OCI-LY1 (cell line): ENCODE data around the gene C15orf40.
"Not testable (repeated sequence)": the region's sequence is repeated elsewhere in the genome, so short reads cannot be mapped to it uniquely, and the experiment has no call there.

ENCODE experiments used
- H2AFZ ChIP-seq: fragments of 200-600 bp; sonication (generic), shearing (Covaris generic); 2 replicates; pipeline ENCODE4 v1.6.0; 2014; ENCODE audit warnings: antibody characterized with exemption, mild to moderate bottlenecking, low read length
- H3F3A ChIP-seq: fragments of 200-600 bp; sonication (generic), shearing (Covaris generic); 2 replicates; pipeline ENCODE4 v1.6.0; 2014; ENCODE audit warnings: mild to moderate bottlenecking, antibody characterized with exemption, low read length, moderate library complexity; ENCODE audit not compliant: insufficient read depth
- H3K27ac ChIP-seq: fragments of 200-600 bp; sonication (generic); 2 replicates; pipeline ENCODE4 v1.5.1; 2014; ENCODE audit warnings: low read length, mixed run types, mild to moderate bottlenecking, low read depth; ENCODE audit not compliant: poor library complexity, severe bottlenecking
- H3K27me3 ChIP-seq: fragments of 200-600 bp; sonication (generic); 2 replicates; pipeline ENCODE4 v1.6.0; 2014; ENCODE audit warnings: antibody characterized with exemption, mild to moderate bottlenecking, low read length, moderate library complexity; ENCODE audit not compliant: insufficient read depth
- H3K36me3 ChIP-seq: fragments of 200-600 bp; sonication (generic); 2 replicates; pipeline ENCODE4 v1.6.1; 2014; ENCODE audit warnings: mild to moderate bottlenecking, antibody characterized with exemption, low read length, moderate library complexity, mixed read lengths; ENCODE audit not compliant: insufficient read depth
- H3K4me1 ChIP-seq: fragments of 200-600 bp; sonication (generic); 2 replicates; pipeline ENCODE4 v1.5.1; 2014; ENCODE audit warnings: mild to moderate bottlenecking, low read length, moderate library complexity; ENCODE audit not compliant: insufficient read depth, severe bottlenecking
- H3K4me2 ChIP-seq: fragments of 200-600 bp; sonication (generic), shearing (Covaris generic); 2 replicates; pipeline ENCODE4 v1.6.1; 2014; ENCODE audit warnings: low read length
- H3K4me3 ChIP-seq: fragments of 200-600 bp; sonication (generic); 2 replicates; pipeline ENCODE4 v1.5.1; 2014; ENCODE audit warnings: low read length, low read depth, mild to moderate bottlenecking, mixed read lengths; ENCODE audit not compliant: poor library complexity, severe bottlenecking
- H3K79me2 ChIP-seq: fragments of 200-600 bp; shearing (Covaris generic); 2 replicates; pipeline ENCODE4 v1.6.1; 2016; ENCODE audit warnings: mixed run types, low read length, mixed read lengths; ENCODE audit not compliant: insufficient read depth
- H3K9ac ChIP-seq: fragments of 200-600 bp; sonication (generic), shearing (Covaris generic); 2 replicates; pipeline ENCODE4 v1.6.1; 2014; ENCODE audit warnings: mild to moderate bottlenecking, low read length, mixed read lengths
- H3K9me2 ChIP-seq: fragments of 200-600 bp; sonication (generic), shearing (Covaris generic); 2 replicates; pipeline ENCODE4 v1.6.1; 2014; ENCODE audit warnings: low read depth, mild to moderate bottlenecking, low read length, mixed read lengths
- H3K9me3 ChIP-seq: fragments of 200-600 bp; shearing (Covaris generic); 2 replicates; pipeline ENCODE4 v1.6.1; 2014; ENCODE audit warnings: low read length, mixed read lengths
- H4K20me1 ChIP-seq: fragments of 200-600 bp; sonication (generic), shearing (Covaris generic); 2 replicates; pipeline ENCODE4 v1.6.0; 2016; ENCODE audit warnings: mild to moderate bottlenecking, low read length; ENCODE audit not compliant: insufficient read depth
- EZH2 ChIP-seq: fragments of 200-600 bp; sonication (generic), shearing (Covaris generic); IDR thresholded peaks from 2 replicates; pipeline ENCODE4 v1.8.0; 2017; ENCODE audit warnings: borderline replicate concordance, mixed run types, mild to moderate bottlenecking, antibody characterized with exemption, low read length, moderate library complexity, mixed read lengths
- TF ChIP-seq, protein P1 (sequence below): fragments of 200-600 bp; sonication (generic), shearing (Covaris generic); IDR thresholded peaks from 2 replicates; pipeline ENCODE4 v1.5.1; 2017; ENCODE audit warnings: mild to moderate bottlenecking, antibody characterized with exemption, low read length, moderate library complexity, mixed read lengths

C15orf40 gene

DNA sequence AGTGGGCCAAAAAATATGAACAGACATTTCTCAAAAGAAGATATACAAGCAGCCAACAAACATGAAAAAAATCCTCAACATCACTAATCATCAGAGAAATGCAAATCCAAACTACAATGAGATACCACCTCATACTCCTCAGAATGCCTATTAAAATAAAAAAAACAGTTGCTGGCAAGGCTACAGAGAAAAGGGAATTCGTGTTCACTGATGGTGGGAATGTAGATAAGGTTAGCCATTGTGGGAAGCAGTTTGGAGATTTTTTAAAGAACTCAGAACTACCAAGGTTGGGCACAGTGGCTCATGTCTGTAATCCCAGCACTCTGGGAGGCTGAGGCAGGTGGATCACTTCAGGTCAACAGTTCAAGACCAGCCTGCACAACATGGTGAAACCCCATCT lies 27.8 kb upstream of the C15orf40 start:
- Histone ChIP-seq H4K20me1 (no peaks in the 10 kb centered on the region), H2AFZ (no peak overlapping the region), H3K36me3 (peaks cover 86% of the 10 kb centered on the region), H3K4me1 (no peaks in the 10 kb centered on the region), H3K9me2 (no peaks in the 10 kb centered on the region), H3K4me2 (no peak overlapping the region), H3K27me3 (no peaks in the 10 kb centered on the region), H3K9me3 (peaks cover 12% of the 10 kb centered on the region), H3F3A (no peaks in the 10 kb centered on the region), H3K27ac (no peak overlapping the region), H3K4me3 (no peak overlapping the region), H3K9ac (no peak overlapping the region), H3K79me2 (peaks cover 54% of the 10 kb centered on the region)
- no peak for TF ChIP-seq EZH2
- TF ChIP-seq, protein P1, sequence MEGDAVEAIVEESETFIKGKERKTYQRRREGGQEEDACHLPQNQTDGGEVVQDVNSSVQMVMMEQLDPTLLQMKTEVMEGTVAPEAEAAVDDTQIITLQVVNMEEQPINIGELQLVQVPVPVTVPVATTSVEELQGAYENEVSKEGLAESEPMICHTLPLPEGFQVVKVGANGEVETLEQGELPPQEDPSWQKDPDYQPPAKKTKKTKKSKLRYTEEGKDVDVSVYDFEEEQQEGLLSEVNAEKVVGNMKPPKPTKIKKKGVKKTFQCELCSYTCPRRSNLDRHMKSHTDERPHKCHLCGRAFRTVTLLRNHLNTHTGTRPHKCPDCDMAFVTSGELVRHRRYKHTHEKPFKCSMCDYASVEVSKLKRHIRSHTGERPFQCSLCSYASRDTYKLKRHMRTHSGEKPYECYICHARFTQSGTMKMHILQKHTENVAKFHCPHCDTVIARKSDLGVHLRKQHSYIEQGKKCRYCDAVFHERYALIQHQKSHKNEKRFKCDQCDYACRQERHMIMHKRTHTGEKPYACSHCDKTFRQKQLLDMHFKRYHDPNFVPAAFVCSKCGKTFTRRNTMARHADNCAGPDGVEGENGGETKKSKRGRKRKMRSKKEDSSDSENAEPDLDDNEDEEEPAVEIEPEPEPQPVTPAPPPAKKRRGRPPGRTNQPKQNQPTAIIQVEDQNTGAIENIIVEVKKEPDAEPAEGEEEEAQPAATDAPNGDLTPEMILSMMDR: no peak

GRCh38 chr15:83036253-83036652 lies 24.8 kb upstream of the C15orf40 start:
- H3K4me3 ChIP-seq: no peak overlapping the region

DNA sequence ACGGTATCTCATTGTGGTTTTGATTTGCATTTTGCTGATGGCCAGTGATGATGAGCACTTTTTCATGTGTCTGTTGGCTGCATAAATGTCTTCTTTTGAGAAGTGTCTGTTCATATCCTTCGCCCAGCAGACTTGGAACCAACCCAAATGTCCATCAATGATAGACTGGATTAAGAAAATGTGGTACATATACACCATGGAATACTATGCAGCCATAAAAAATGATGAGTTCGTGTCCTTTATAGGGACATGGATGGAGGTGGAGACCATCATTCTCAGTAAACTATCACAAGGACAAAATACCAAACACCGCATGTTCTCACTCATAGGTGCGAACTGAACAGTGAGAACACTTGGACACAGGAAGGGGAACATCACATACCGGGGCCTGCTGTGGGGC lies 19.8 kb upstream of the C15orf40 start:
- H3K27me3 ChIP-seq, H3K27ac ChIP-seq, H3K9ac ChIP-seq, H3K4me3 ChIP-seq, H3K4me2 ChIP-seq, H3K9me2 ChIP-seq, H2AFZ ChIP-seq, H3F3A ChIP-seq, H4K20me1 ChIP-seq, H3K9me3 ChIP-seq, H3K4me1 ChIP-seq: not testable (repeated sequence)
- Histone ChIP-seq H3K36me3 (peaks cover 77% of the 10 kb centered on the region), H3K79me2 (peaks cover 29% of the 10 kb centered on the region)

More at GRCh38 chr15:83036253-83036652, 24.8 kb upstream of the C15orf40 start:
- H3K36me3 ChIP-seq: peaks cover 81% of the 10 kb centered on the region
- H3K27me3 ChIP-seq: no peaks in the 10 kb centered on the region
- H2AFZ ChIP-seq: no peak overlapping the region
- H3K27ac ChIP-seq: no peak overlapping the region
- peaks cover 64% of the 10 kb centered on the region for H3K79me2 ChIP-seq
- no peak overlapping the region for H3K4me2 ChIP-seq
- H3K9me3 ChIP-seq: peaks cover 12% of the 10 kb centered on the region
- H3K9me2 ChIP-seq: no peaks in the 10 kb centered on the region
- H4K20me1 ChIP-seq: no peaks in the 10 kb centered on the region
- TF ChIP-seq EZH2: no peak
- TF ChIP-seq, protein P1: no peak
- H3K9ac ChIP-seq: no peak overlapping the region
- H3F3A ChIP-seq: no peaks in the 10 kb centered on the region
- no peaks in the 10 kb centered on the region for H3K4me1 ChIP-seq

DNA sequence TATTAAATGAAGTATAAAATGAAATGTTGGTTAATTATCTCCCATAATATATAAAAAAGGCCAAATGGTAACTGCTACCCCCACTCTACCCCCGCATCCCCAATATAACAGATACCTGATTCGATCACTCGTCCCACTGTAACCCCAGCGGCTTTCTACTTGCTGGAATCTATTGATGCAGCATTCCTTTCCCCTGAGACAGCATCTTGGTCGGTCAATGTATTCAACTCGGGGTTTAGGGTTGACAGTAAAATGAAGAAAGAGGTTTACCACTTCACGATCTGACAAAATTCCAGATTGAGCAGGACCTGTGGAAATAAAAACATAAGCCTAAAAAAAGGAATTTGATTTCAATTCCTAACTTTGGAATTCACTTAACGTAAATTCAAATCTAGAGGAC lies 18.6 kb upstream of the C15orf40 start:
- Histone ChIP-seq H3K4me1 (no peaks in the 10 kb centered on the region), H3K4me3 (no peak overlapping the region), H3K4me2 (no peak overlapping the region), H3K9ac (no peak overlapping the region), H3K27me3 (no peaks in the 10 kb centered on the region), H3K79me2 (peaks cover 17% of the 10 kb centered on the region), H3F3A (no peaks in the 10 kb centered on the region), H3K27ac (no peak overlapping the region), H3K9me3 (no peaks in the 10 kb centered on the region), H3K36me3 (peaks cover 77% of the 10 kb centered on the region), H3K9me2 (no peaks in the 10 kb centered on the region), H4K20me1 (no peaks in the 10 kb centered on the region), H2AFZ (no peak overlapping the region)
- TF ChIP-seq EZH2: no peak
- TF ChIP-seq, protein P1: no peak
